HepG2 (cell line): ENCODE measurements around the gene TPI1. TPM values are rescaled to one million over a fixed set of nuclear protein-coding genes. Genes with fewer than 3 reads are reported as not detected.
A peak's percentile ranks its signal among the peaks of the same experiment; 100 is the strongest.

Experiments used
- ATAC-seq: fragments of 200-7000 bp; cut with Tn5 transposase; 3 replicates; pipeline ENCODE4 v1.9.1; 2020; ENCODE audit warnings: mild to moderate bottlenecking, moderate library complexity
- BruUV-seq: library from RNA; stranded (reverse); fragments of 400-500 nt; replicated peaks from 2 replicates; lab custom pipeline; 2021; lab: Mats Ljungman, UMichigan
- CTCF ChIA-PET: fragments of 300-600 bp; formaldehyde crosslinking; extraction: SDS; loops from one replicate; lab custom pipeline; 2021; ENCODE audit warnings: low total read pairs, inconsistent platforms, low intra/inter-chr PET ratio; lab: Yijun Ruan, JAX
- POLR2A ChIA-PET: fragments of 350-600 bp; sonication (Branson Sonifier 250); formaldehyde crosslinking; loops from one replicate; lab custom pipeline; 2020; ENCODE audit warnings: antibody characterized with exemption, inconsistent platforms; lab: Yijun Ruan, JAX
- DNase-seq: peaks from one replicate; pipeline ENCODE4 v3.0.0-alpha.2; 2015; ENCODE audit warnings: low spot score
- FAIRE-seq: peaks from 3 replicates; lab custom pipeline; 2011; peaks lifted over from hg19 to GRCh38; lab: Jason Lieb, UNC
- H2AFZ ChIP-seq: one replicate; pipeline ENCODE4 v1.6.1; 2011; ENCODE audit warnings: low read length, inconsistent platforms
- H3K27ac ChIP-seq: fragments of 300-600 bp; 3 replicates; pipeline ENCODE4 v1.8.0; 2011; ENCODE audit warnings: mixed run types, mild to moderate bottlenecking, mixed read lengths, low read length, inconsistent platforms; ENCODE audit not compliant: insufficient read depth; ENCODE audit errors: extremely low read length
- H3K27me3 ChIP-seq, 2 experiments: fragments of 200-600 bp in 1 of 2; 2 replicates in 1 of 2; 3 replicates in 1 of 2; pipeline versions ENCODE4 v1.6.0 to v1.8.0; 2011; ENCODE audit warnings: low read length in 2 of 2, mild to moderate bottlenecking in 2 of 2, moderate library complexity in 2 of 2, inconsistent platforms in 1 of 2; ENCODE audit not compliant: insufficient read depth in 2 of 2, control insufficient read depth in 1 of 2
- H3K36me3 ChIP-seq, 2 experiments: fragments of 200-600 bp in 1 of 2; replicated peaks in 1 of 2; 2 replicates in 1 of 2; 3 replicates in 1 of 2; pipeline versions ENCODE4 v1.5.1 to v1.8.0; 2011; ENCODE audit warnings: low read length in 2 of 2, inconsistent platforms in 1 of 2; ENCODE audit not compliant: insufficient read depth in 2 of 2, control insufficient read depth in 1 of 2
- H3K4me1 ChIP-seq: 2 replicates; pipeline ENCODE4 v1.5.1; 2012; ENCODE audit warnings: low read length, inconsistent platforms; ENCODE audit not compliant: insufficient read depth
- H3K4me2 ChIP-seq: 2 replicates; pipeline ENCODE4 v1.6.0; 2011; ENCODE audit warnings: low read depth, low read length, inconsistent platforms
- H3K4me3 ChIP-seq, 3 experiments: fragments of 200-600 bp in 1 of 3; sonication (generic), shearing (Covaris generic) in 1 of 3; replicated peaks in 1 of 3; 2 replicates each; pipeline ENCODE4 v1.5.1; 2011 to 2016; ENCODE audit warnings: low read length in 3 of 3, inconsistent platforms in 2 of 3, low read depth in 2 of 3, mild to moderate bottlenecking in 2 of 3, control low read depth in 1 of 3, mixed read lengths in 1 of 3; ENCODE audit not compliant: insufficient read depth in 1 of 3
- H3K79me2 ChIP-seq: one replicate; pipeline ENCODE4 v1.6.1; 2011; ENCODE audit warnings: low read length, inconsistent platforms; ENCODE audit not compliant: insufficient read depth
- H3K9ac ChIP-seq: 2 replicates; pipeline ENCODE4 v1.6.0; 2011; ENCODE audit warnings: mild to moderate bottlenecking, low read depth, low read length, inconsistent platforms; ENCODE audit not compliant: insufficient read depth
- H3K9me3 ChIP-seq: 2 replicates; pipeline ENCODE4 v1.5.1; 2012; ENCODE audit warnings: mild to moderate bottlenecking, low read length
- H4K20me1 ChIP-seq: 2 replicates; pipeline ENCODE4 v1.6.0; 2011; ENCODE audit warnings: inconsistent platforms, mild to moderate bottlenecking, low read length, moderate library complexity; ENCODE audit not compliant: insufficient read depth
- KLF9 ChIP-seq: IDR thresholded peaks from 2 replicates; pipeline ENCODE4 v1.6.1; 2016; ENCODE audit warnings: low read depth
- MXI1 ChIP-seq: IDR thresholded peaks from 3 replicates; pipeline ENCODE4 v1.6.1; 2012; ENCODE audit warnings: low read depth, low read length, inconsistent platforms, borderline replicate concordance
- RXRB ChIP-seq: IDR thresholded peaks from 2 replicates; pipeline ENCODE4 v1.6.1; 2016; ENCODE audit warnings: borderline replicate concordance, missing genetic modification reagents, missing compliant biosample characterization
- SNAPC4 ChIP-seq: sonication (generic); formaldehyde crosslinking; IDR thresholded peaks from 2 replicates; pipeline ENCODE4 v1.4.0; 2020; ENCODE audit warnings: mild to moderate bottlenecking, missing genetic modification reagents
- ZFP36L2 ChIP-seq: sonication (generic); formaldehyde crosslinking; IDR thresholded peaks from 2 replicates; pipeline ENCODE4 v1.4.0; 2020; ENCODE audit warnings: missing genetic modification reagents
- ZNF597 ChIP-seq: sonication (generic); formaldehyde crosslinking; IDR thresholded peaks from 2 replicates; pipeline ENCODE4 v1.5.0; 2020; ENCODE audit warnings: missing genetic modification reagents
- ZSCAN9 ChIP-seq: IDR thresholded peaks from 2 replicates; pipeline ENCODE4 v1.6.1; 2016; ENCODE audit warnings: borderline replicate concordance
- WGBS: methylation state at CpG from one replicate; pipeline ENCODE4 v1.1.6; 2017; ENCODE audit warnings: low lambda C conversion rate; 5-methylcytosine and 5-hydroxymethylcytosine counted together
- in situ Hi-C: cut with HindIII; loops from 2 replicates; pipeline ENCODE4 v1.10.0; 2017; ENCODE audit warnings: low pct_unique_long_range_greater_than_20kb; ENCODE audit not compliant: extremely low pct_ligation_motif_present
- intact Hi-C: fragments of 100-400 bp; cut with micrococcal nuclease; formaldehyde crosslinking; loops from one replicate; pipeline ENCODE4 v1.10.0; 2022; ENCODE audit not compliant: unreplicated experiment
- polyA plus RNA-seq, 8 experiments: library from polyadenylated mRNA; depleted of rRNA in 3 of 8; stranded (reverse) in 7 of 8; unstranded in 1 of 8; fragments of >200 nt; fragmentation: Illumina TruSeq in 4 of 8; extraction: Trizol in 4 of 8; gene quantifications; 2 replicates each; pipeline versions ENCODE4 v1.2.1 to v1.2.3, GENCODE V29; 2011 to 2016; ENCODE audit warnings: low read depth in 4 of 8, missing spikeins in 1 of 8, mixed read lengths in 1 of 8; ENCODE audit not compliant: insufficient read depth in 1 of 8
- total RNA-seq, 5 experiments: library from RNA; depleted of rRNA; stranded (reverse); fragments of >200 nt; fragmentation: Illumina TruSeq; extraction: Trizol; gene quantifications; 2 replicates each; pipeline ENCODE4 v1.2.3, GENCODE V29; 2016; ENCODE audit warnings: low read depth in 1 of 5
- TF ChIP-seq, protein P1 (sequence below), 2 experiments: sonication (generic) in 1 of 2; formaldehyde crosslinking in 1 of 2; IDR thresholded peaks; 2 replicates each; pipeline versions ENCODE4 v1.4.0 to v1.6.1; 2016 to 2020; ENCODE audit warnings: borderline replicate concordance in 1 of 2, low read depth in 1 of 2, mild to moderate bottlenecking in 1 of 2, missing genetic modification reagents in 1 of 2
- TF ChIP-seq, protein P2 (sequence below): sonication (generic); formaldehyde crosslinking; IDR thresholded peaks from 2 replicates; pipeline ENCODE4 v1.5.1; 2020; ENCODE audit warnings: mild to moderate bottlenecking, missing genetic modification reagents, borderline replicate concordance

Gene TPI1
- total and polyA plus RNA-seq, 2 of the 13 experiments (the other 11 are each of a cell fraction or from before 2014, with no cell fraction given), result 945 to 2,535 TPM

GRCh38 chr12:6890789-6891645 lies 23.7 kb downstream of the TPI1 start:
- Histone ChIP-seq H4K20me1 (no peaks in the 10 kb centered on the region), H3K9me3 (no peaks in the 10 kb centered on the region), H3K36me3 (no peaks in the 10 kb centered on the region), H3K4me1 (peaks cover 52% of the 10 kb centered on the region), H3K4me2 (peak overlapping the region; percentile 84), H3K79me2 (no peaks in the 10 kb centered on the region), H3K4me3 (peak overlapping the region; percentile 50 to 79 (median 65)), H3K27ac (peak overlapping the region; percentile 94), H3K27me3 (no peaks in the 10 kb centered on the region; a peak in 1 of 5 replicates), H2AFZ (peak overlapping the region; percentile 49), H3K9ac (peak overlapping the region; percentile 86)
- DNase-seq, result peak; percentile 88
- intact Hi-C loops, result loop anchor here (1.0 kb wide), 2 partner anchors 18 to 22 kb away; partner anchors contain the start of gene SPSB2
- peak; percentile 96 for ATAC-seq
- 14% methylated on average over 22 of the region's 68 CpGs for WGBS
- in situ Hi-C loops, result no loop called here
- CTCF ChIA-PET, result interaction anchor here (1.6 to 2.5 kb wide), 2 partner anchors 18 to 22 kb away, joined by 7 to 24 read pairs; partner anchors contain the start of gene SPSB2
- BruUV-seq, result no TSS peak
- POLR2A ChIA-PET, result interaction anchor here (0.6 to 4.4 kb wide), 23 partner anchors 8 to 528 kb away, joined by 3 to 73 read pairs (median 7); partner anchors contain the start of genes C12orf57, CDCA3, COPS7A and ENO2
- FAIRE-seq, result peak; percentile 89
- peak; percentile 72; the same call in 1 of the 2 replicates for TF ChIP-seq KLF9 (CRISPR knock-in tag)
- no peak for TF ChIP-seq ZNF597
- peak; percentile 42; the same call in 1 of the 2 replicates for TF ChIP-seq ZSCAN9 (CRISPR knock-in tag)
- TF ChIP-seq ZFP36L2 (CRISPR knock-in tag), result no peak
- TF ChIP-seq SNAPC4 (CRISPR knock-in tag), result 0 out of 2 replicates have a peak, but pooled peaks have one; percentile 37
- peak; percentile 87; the same call in 1 of the 3 replicates for TF ChIP-seq MXI1
- TF ChIP-seq, protein P1, sequence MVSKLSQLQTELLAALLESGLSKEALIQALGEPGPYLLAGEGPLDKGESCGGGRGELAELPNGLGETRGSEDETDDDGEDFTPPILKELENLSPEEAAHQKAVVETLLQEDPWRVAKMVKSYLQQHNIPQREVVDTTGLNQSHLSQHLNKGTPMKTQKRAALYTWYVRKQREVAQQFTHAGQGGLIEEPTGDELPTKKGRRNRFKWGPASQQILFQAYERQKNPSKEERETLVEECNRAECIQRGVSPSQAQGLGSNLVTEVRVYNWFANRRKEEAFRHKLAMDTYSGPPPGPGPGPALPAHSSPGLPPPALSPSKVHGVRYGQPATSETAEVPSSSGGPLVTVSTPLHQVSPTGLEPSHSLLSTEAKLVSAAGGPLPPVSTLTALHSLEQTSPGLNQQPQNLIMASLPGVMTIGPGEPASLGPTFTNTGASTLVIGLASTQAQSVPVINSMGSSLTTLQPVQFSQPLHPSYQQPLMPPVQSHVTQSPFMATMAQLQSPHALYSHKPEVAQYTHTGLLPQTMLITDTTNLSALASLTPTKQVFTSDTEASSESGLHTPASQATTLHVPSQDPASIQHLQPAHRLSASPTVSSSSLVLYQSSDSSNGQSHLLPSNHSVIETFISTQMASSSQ (IDR thresholded peaks at IDR 0.05; ENCODE audit: low read depth), result peak; percentile 47; the same call in 1 of the 2 replicates
- TF ChIP-seq, protein P1 (CRISPR knock-in tag; IDR thresholded peaks at IDR 0.05; ENCODE audit: borderline replicate concordance), result peak; percentile 90
- TF ChIP-seq RXRB (CRISPR knock-in tag), result peak; percentile 57; the same call in 1 of the 2 replicates
- TF ChIP-seq, protein P2, sequence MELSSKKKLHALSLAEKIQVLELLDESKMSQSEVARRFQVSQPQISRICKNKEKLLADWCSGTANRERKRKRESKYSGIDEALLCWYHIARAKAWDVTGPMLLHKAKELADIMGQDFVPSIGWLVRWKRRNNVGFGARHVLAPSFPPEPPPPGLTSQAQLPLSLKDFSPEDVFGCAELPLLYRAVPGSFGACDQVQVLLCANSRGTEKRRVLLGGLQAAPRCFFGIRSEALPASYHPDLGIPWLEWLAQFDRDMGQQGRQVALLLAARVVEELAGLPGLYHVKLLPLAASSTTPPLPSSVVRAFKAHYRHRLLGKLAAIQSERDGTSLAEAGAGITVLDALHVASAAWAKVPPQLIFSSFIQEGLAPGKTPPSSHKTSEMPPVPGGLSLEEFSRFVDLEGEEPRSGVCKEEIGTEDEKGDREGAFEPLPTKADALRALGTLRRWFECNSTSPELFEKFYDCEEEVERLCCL, result no peak
